Measurements from ENCODE around the gene SLC44A2. TPM values are rescaled to one million over a fixed set of nuclear protein-coding genes. Genes with fewer than 3 reads are reported as not detected.
A peak's percentile ranks its signal among the peaks of the same experiment; 100 is the strongest.

The SLC44A2 gene
- total and polyA plus RNA-seq, 2 of the 8 experiments (the other 6 are each of a cell fraction or from before 2014, with no cell fraction given): 105 to 120 TPM

DNA sequence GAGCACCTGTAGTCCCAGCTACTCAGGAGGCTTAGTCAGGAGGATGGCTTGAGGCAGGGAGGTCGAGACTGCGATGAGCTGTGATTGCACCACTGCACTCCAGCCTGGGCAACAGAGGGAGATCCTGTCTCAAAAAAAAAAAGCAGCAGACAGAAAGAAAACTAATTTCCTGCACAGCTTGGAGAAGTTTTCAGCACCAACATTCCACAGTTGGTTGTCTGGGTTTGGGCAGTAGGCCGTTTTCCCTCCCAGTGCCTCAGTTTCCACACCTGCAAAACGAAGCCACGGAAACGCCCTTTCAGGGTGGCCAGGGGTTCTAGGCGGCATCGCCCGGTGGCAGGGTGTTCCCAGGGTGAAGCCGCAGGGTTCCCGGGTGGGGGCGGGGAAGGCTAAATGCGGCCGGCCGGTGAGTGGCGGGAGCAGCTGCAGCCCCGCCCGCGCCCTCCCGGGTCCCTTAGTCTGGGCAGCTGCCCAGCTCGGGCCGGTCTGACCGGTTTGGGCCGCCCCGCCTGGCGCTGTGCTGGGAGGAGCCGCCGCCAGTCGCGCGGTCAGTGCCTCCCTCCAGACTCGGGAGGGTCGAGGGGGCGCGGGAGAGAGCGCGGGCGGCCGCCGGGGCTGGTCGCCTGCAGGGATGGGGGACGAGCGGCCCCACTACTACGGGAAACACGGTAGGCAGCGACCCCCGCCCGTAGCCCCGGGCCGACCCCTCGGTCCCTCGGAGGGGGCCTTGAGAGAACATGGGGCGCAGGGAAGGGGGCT is at the start of gene SLC44A2 (continued):
- peak; percentile 53 for TF ChIP-seq CTBP2 (IDR thresholded peaks at IDR 0.05; ENCODE audit: borderline replicate concordance, insufficient read depth, insufficient read length, low read length)

Measured in H1 (cell line).